GM18520 (cell line): Measurements from ENCODE around the gene SLC35B2.
"Not testable (repeated sequence)": the region's sequence is repeated elsewhere in the genome, so short reads cannot be mapped to it uniquely, and the experiment has no call there.

Experiments
- ATAC-seq: cut with Tn5 transposase; IDR thresholded peaks from one replicate; pipeline ENCODE4 v1.9.1; 2021; ENCODE audit not compliant: unreplicated experiment

The SLC35B2 gene

GRCh38 chr6:44235891-44236516, 21.3 kb downstream of the SLC35B2 start:
- ATAC-seq: no peak

- ATAC-seq: no peak
Observed at GRCh38 chr6:44235269-44235668, 22.1 kb downstream of the SLC35B2 start.

- no peak for ATAC-seq
Observed at GRCh38 chr6:44234101-44235025, 23.0 kb downstream of the SLC35B2 start.

GRCh38 chr6:44233567-44234100, 23.7 kb downstream of the SLC35B2 start:
- ATAC-seq: no peak

GRCh38 chr6:44232676-44233566, 24.4 kb downstream of the SLC35B2 start:
- no peak for ATAC-seq

- ATAC-seq: not testable (repeated sequence)
Observed at GRCh38 chr6:44231426-44231825, 25.9 kb downstream of the SLC35B2 start.

GRCh38 chr6:44230034-44230675, 27.2 kb downstream of the SLC35B2 start:
- no peak for ATAC-seq

GRCh38 chr6:44229376-44230033, 27.8 kb downstream of the SLC35B2 start:
- no peak for ATAC-seq

- no peak for ATAC-seq
Observed at GRCh38 chr6:44228836-44229235, 28.5 kb downstream of the SLC35B2 start.

- no peak for ATAC-seq
Observed at GRCh38 chr6:44228433-44228832, 28.9 kb downstream of the SLC35B2 start.

GRCh38 chr6:44228031-44228430, 29.3 kb downstream of the SLC35B2 start:
- ATAC-seq: no peak

GRCh38 chr6:44227148-44227793, 30.1 kb downstream of the SLC35B2 start:
- ATAC-seq: no peak

GRCh38 chr6:44226368-44227147, 30.8 kb downstream of the SLC35B2 start:
- no peak for ATAC-seq

- ATAC-seq: no peak
Observed at GRCh38 chr6:44225579-44226325, 31.6 kb downstream of the SLC35B2 start.

- no peak for ATAC-seq
Observed at GRCh38 chr6:44224965-44225305, 32.4 kb downstream of the SLC35B2 start.

- ATAC-seq: no peak
Observed at GRCh38 chr6:44224029-44224964, 33.0 kb downstream of the SLC35B2 start.
